HL-60 (cell line): ENCODE measurements around the gene KCNG3.

Experiments
- DNase-seq, 2 experiments: peaks; one replicate each; pipeline ENCODE4 v3.0.0-alpha.2; 2010 to 2020; ENCODE audit warnings: low read depth in 1 of 2, low spot score in 1 of 2
- H3K27ac ChIP-seq: fragments of 250-450 bp; sonication (Bioruptor Pico); replicated peaks from 2 replicates; pipeline ENCODE4 v1.5.1; 2020; ENCODE audit warnings: mild to moderate bottlenecking, moderate library complexity
- H3K27me3 ChIP-seq: fragments of 250-450 bp; sonication (Bioruptor Pico); 2 replicates; pipeline ENCODE4 v1.5.1; 2021; ENCODE audit warnings: mild to moderate bottlenecking, moderate library complexity; ENCODE audit not compliant: insufficient read depth, poor library complexity, severe bottlenecking
- H3K4me3 ChIP-seq: replicated peaks from 2 replicates; pipeline ENCODE4 v1.5.1; 2011; ENCODE audit warnings: mild to moderate bottlenecking, control low read depth, low read length; ENCODE audit not compliant: insufficient read depth
- CTCF ChIP-seq: IDR thresholded peaks from one replicate; pipeline ENCODE4 v1.5.1; 2011; ENCODE audit warnings: low read length, control low read depth, inconsistent platforms; ENCODE audit not compliant: insufficient read depth
- GABPA ChIP-seq: IDR thresholded peaks from 2 replicates; pipeline ENCODE4 v1.6.1; 2012; ENCODE audit warnings: low read depth
- POLR2AphosphoS5 ChIP-seq: IDR thresholded peaks from 2 replicates; pipeline ENCODE4 v1.6.1; 2012; ENCODE audit warnings: low read depth
- REST ChIP-seq: IDR thresholded peaks from 2 replicates; pipeline ENCODE4 v1.6.1; 2012; ENCODE audit warnings: low read depth; ENCODE audit not compliant: insufficient replicate concordance
- SPI1 ChIP-seq: IDR thresholded peaks from 2 replicates; pipeline ENCODE4 v1.6.1; 2012; ENCODE audit warnings: low read depth, mild to moderate bottlenecking, borderline replicate concordance

The KCNG3 gene

GRCh38 chr2:42510608-42511243 lies 16.9 kb upstream of the KCNG3 start:
- H3K27ac ChIP-seq = no peak overlapping the region
- TF ChIP-seq POLR2AphosphoS5 = no peak
- TF ChIP-seq REST = no peak
- TF ChIP-seq GABPA = no peak
- TF ChIP-seq SPI1 = no peak
- no peak for TF ChIP-seq CTCF
- no peak overlapping the region for H3K4me3 ChIP-seq
- no peaks in the 10 kb centered on the region for H3K27me3 ChIP-seq
- DNase-seq = no peak

GRCh38 chr2:42510191-42510590 lies 16.4 kb upstream of the KCNG3 start:
- no peak for DNase-seq
- no peak for TF ChIP-seq CTCF
- no peak for TF ChIP-seq GABPA
- no peak for TF ChIP-seq REST
- TF ChIP-seq POLR2AphosphoS5 = no peak
- TF ChIP-seq SPI1 = no peak
- Histone ChIP-seq H3K27ac (no peak overlapping the region), H3K4me3 (no peak overlapping the region), H3K27me3 (no peaks in the 10 kb centered on the region)

- H3K4me3 ChIP-seq = no peak overlapping the region
- H3K27me3 ChIP-seq = no peaks in the 10 kb centered on the region
- no peak for TF ChIP-seq GABPA
- TF ChIP-seq CTCF = no peak
- TF ChIP-seq REST = no peak
- TF ChIP-seq POLR2AphosphoS5 = no peak
- TF ChIP-seq SPI1 = no peak
- DNase-seq = no peak
- no peak overlapping the region for H3K27ac ChIP-seq
Measured at GRCh38 chr2:42504364-42505230, 10.8 kb upstream of the KCNG3 start.
